Fibroblast of mammary gland (primary cell): ENCODE data around the gene SOAT1.

ENCODE experiments used
- DNase-seq: peaks from one replicate; pipeline ENCODE4 v3.0.0-alpha.2; 2010; ENCODE audit warnings: low read depth
- H3K4me3 ChIP-seq: 2 replicates; pipeline ENCODE4 v1.5.1; 2011; ENCODE audit warnings: low read depth, mild to moderate bottlenecking, low read length, moderate library complexity; ENCODE audit not compliant: control insufficient read depth
- CTCF ChIP-seq: conservative IDR thresholded peaks from 2 replicates; pipeline ENCODE4 v1.5.1; 2011; ENCODE audit warnings: low read depth, low read length, inconsistent platforms; ENCODE audit not compliant: control insufficient read depth, insufficient read depth

SOAT1 gene

DNA sequence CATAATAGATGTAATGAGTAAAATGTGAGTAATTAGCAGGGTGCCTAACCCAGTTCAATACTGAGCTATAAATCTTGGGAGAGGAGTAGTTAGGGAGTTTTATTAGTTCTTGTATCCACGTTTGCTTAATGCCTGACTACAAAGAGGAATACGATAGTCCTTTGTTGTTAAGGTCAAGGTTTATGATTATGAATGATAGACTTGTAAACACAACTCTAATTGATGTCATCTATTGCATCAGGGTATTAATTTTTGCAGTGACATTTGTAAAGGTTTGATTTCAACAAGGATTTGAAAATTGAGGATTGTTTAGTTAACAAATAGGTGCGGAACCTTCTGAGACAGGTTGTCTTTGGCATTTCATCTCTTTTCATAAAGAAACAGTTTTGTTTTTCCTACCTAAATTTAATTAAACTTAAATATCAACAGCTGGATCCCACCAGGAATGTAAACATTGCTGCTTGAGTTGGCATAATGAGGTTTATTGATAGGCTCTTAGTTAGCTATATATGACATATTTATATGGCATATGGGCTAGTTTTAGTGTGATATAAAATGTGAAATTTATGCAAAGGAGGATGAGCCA, 9.7 kb downstream of the SOAT1 start:
- TF ChIP-seq CTCF, result no peak
- DNase-seq, result no peak
- no peak overlapping the region for H3K4me3 ChIP-seq

DNA sequence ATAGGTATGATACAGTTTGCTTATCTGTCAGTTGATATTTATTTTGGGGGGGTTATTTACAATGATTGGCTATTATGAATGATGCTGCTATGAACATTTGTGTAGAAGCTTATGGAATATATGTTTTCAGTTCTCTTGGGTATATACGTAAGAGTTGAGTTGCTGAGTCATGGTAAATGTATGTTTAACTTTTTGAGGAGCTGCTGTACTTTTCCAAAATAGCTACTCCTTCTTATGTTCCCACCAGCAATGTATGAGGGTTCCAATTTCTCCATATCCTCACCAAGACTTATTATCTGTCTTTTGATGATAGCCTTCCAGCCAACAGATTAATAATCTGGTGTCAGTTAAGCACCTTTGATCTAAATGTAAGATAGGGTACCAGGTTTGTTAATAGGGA, 11.9 kb downstream of the SOAT1 start:
- no peak for TF ChIP-seq CTCF
- DNase-seq, result peak; percentile 19
- H3K4me3 ChIP-seq, result no peak overlapping the region

DNA sequence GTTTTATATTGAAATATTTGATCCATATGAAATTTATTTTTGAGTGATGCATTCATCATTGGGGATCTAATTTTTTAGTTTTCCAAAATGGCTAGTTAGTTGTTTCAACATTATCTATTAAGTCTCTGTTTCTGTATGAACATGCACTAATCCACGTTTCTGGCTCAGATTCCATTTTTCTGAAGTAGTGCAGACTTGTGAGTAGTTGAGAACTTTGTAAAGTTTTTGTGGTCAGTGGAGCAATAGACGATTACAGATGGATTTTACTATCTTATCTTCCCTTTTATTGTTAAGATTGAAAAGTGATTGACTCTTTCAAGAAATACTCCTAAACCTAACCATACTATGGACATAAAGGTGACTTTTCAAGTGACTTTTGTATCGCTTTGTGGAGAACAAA, 16.7 kb downstream of the SOAT1 start:
- H3K4me3 ChIP-seq, result no peak overlapping the region
- TF ChIP-seq CTCF, result no peak

DNA sequence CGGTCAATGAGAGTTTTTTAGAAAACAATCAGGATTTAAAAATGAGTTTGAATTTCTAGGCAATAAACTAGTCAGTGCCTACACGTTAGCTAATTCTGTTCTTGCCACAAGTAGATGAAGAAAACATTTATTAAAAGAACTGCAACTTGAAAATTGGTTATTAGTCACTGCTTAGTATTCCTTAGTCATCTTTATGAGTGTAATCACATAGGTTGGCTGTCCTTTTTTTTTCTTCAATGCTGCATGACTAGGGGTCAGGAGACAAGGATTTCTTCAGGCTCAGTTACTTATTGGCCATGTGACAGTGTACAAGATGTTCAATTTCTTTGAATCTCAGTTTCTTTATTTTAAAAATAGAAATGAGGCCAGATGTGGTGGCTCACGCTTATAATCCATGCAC, 17.1 kb downstream of the SOAT1 start:
- no peak overlapping the region for H3K4me3 ChIP-seq
- TF ChIP-seq CTCF, result no peak
- DNase-seq, result peak; percentile 98

More for the DNA sequence above, 16.7 kb downstream of the SOAT1 start:
- peak; percentile 92 for DNase-seq

DNA sequence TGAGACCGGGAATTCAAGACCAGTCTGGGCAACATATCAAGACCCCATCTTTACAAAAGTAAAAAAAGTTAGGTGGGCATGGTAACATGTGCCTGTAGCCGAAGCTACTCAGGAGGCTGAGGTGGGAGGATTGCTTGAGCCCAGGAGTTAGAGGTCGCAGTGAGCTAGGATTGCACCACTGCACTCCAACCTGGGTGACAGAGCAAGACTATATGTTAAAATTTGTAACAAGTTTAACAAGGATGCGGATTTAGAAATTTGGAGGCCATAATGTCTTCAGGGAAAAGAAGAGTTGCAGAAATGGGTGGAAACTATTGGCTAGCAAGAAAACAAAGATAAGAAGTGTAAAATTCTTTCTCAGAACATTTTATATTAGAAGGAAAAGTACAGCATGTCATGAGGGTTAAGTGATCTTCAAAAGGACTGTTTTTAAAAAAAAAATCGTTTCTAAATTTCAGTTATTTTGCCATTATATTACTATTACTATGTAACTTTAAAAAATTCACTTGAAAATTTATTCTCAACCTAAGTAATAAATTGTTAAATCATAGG, 17.6 kb downstream of the SOAT1 start:
- DNase-seq, result no peak
- TF ChIP-seq CTCF, result no peak
- H3K4me3 ChIP-seq, result no peak overlapping the region

DNA sequence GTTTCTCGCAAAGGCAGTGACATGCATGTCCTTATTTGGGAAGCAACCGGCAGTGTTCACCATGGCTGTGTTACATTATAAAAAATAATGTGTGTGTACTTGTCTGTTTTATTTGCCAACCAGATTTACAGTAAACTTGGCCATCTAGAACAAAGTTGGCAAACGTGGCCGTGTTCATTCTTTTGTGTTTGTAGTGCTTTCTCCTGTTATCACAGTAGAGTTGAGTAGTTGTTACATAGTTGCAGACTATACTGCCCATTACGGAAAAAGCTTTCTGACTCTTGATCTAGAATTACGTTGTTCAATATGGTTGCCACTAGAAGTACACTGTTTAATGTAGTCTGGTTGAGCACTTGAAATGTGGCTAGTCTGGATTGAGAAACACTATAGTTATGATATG, 19.4 kb downstream of the SOAT1 start:
- no peak overlapping the region for H3K4me3 ChIP-seq
- no peak for TF ChIP-seq CTCF
- DNase-seq, result no peak
